ENCODE results near the gene FNDC3A. TPM values are rescaled to one million over a fixed set of nuclear protein-coding genes. Genes with fewer than 3 reads are reported as not detected.

The FNDC3A gene
- total and polyA plus RNA-seq, 12 donors = 24.4 to 91.2 (median 62.4) TPM

DNA sequence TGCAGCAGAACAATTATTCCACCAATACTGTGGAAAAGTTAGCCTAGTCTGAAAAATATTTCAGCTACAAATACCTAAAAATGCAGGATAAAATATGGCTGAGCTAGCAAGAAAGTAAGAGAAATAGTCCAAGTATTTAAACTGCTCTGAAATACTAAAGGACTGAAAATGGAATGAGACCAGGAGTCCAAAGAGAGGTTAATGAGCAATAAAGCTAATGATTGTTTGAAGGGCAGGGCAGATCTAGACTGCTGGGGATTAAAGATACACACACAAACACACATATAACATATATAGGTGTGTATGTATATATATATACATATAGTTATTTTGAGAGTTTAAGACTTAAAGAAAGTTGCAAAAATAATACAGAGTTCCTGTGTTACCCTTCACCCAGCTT, 269.4 kb downstream of the FNDC3A start:
- H3K27ac ChIP-seq = no peak overlapping the region
- intact Hi-C loops (cut with DNase I) = no loop called here
- TF ChIP-seq POLR2A (IDR thresholded peaks at IDR 0.05) = no peak
- TF ChIP-seq, protein P1, sequence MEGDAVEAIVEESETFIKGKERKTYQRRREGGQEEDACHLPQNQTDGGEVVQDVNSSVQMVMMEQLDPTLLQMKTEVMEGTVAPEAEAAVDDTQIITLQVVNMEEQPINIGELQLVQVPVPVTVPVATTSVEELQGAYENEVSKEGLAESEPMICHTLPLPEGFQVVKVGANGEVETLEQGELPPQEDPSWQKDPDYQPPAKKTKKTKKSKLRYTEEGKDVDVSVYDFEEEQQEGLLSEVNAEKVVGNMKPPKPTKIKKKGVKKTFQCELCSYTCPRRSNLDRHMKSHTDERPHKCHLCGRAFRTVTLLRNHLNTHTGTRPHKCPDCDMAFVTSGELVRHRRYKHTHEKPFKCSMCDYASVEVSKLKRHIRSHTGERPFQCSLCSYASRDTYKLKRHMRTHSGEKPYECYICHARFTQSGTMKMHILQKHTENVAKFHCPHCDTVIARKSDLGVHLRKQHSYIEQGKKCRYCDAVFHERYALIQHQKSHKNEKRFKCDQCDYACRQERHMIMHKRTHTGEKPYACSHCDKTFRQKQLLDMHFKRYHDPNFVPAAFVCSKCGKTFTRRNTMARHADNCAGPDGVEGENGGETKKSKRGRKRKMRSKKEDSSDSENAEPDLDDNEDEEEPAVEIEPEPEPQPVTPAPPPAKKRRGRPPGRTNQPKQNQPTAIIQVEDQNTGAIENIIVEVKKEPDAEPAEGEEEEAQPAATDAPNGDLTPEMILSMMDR (IDR thresholded peaks at IDR 0.05) = no peak
- H3K4me3 ChIP-seq = no peak overlapping the region
- H3K36me3 ChIP-seq (replicated peaks in 1 of 2) = no peaks in the 10 kb centered on the region
- H3K4me1 ChIP-seq (replicated peaks in 1 of 2) = peaks cover 10 to 14% of the 10 kb centered on the region in 2 donors
- H3K9me3 ChIP-seq (replicated peaks in 1 of 3) = no peaks in the 10 kb centered on the region
- DNase-seq = no peak
- H3K27me3 ChIP-seq = no peaks in the 10 kb centered on the region

GRCh38 chr13:49246850-49247642, 271.3 kb downstream of the FNDC3A start:
- Histone ChIP-seq H3K27me3 (no peaks in the 10 kb centered on the region), H3K4me1 (replicated peaks in 1 of 2) (peaks cover 10 to 21% of the 10 kb centered on the region in 2 donors), H3K36me3 (replicated peaks in 1 of 2) (no peaks in the 10 kb centered on the region), H3K27ac (peak overlapping the region; percentile 80 to 99 (median 96)), H3K9me3 (replicated peaks in 1 of 3) (no peaks in the 10 kb centered on the region), H3K4me3 (peak overlapping the region; percentile 76 to 94 (median 93))
- DNase-seq = no peak
- WGBS, 4 donors = 24% methylated on average over 4 of the region's 4 CpGs
- intact Hi-C loops (cut with DNase I) = no loop called here
- TF ChIP-seq POLR2A (IDR thresholded peaks at IDR 0.05) = no peak
- TF ChIP-seq, protein P1 (IDR thresholded peaks at IDR 0.05) = no peak

GRCh38 chr13:49247643-49248621, 272.2 kb downstream of the FNDC3A start, which contains the start of gene CDADC1:
Gene CDADC1, plus strand, starts transcription at chr13:49247925. Its CDS starts 113 bp downstream, at chr13:49248038.
- no peaks in the 10 kb centered on the region for H3K27me3 ChIP-seq
- H3K27ac ChIP-seq = peak within 1 kb of the TSS; percentile 80 to 99 (median 96)
- TF ChIP-seq, protein P1 (IDR thresholded peaks at IDR 0.05) = peak in 1 of 6 experiments; percentile 1
- peak; percentile 83 to 94 for TF ChIP-seq POLR2A (IDR thresholded peaks at IDR 0.05)
- peak; percentile 98 to 99 (median 99) for DNase-seq
- 0 to 1% (median 1%) methylated on average over 43 to 56 of the region's 56 CpGs for WGBS, 4 donors
- no peaks in the 10 kb centered on the region for H3K36me3 ChIP-seq (replicated peaks in 1 of 2)
- no peaks in the 10 kb centered on the region for H3K9me3 ChIP-seq (replicated peaks in 1 of 3)
- H3K4me3 ChIP-seq = peak within 1 kb of the TSS; percentile 76 to 94 (median 93)
- peaks cover 10 to 21% of the 10 kb centered on the region in 2 donors for H3K4me1 ChIP-seq (replicated peaks in 1 of 2)
- intact Hi-C loops (cut with DNase I) = no loop called here

DNA sequence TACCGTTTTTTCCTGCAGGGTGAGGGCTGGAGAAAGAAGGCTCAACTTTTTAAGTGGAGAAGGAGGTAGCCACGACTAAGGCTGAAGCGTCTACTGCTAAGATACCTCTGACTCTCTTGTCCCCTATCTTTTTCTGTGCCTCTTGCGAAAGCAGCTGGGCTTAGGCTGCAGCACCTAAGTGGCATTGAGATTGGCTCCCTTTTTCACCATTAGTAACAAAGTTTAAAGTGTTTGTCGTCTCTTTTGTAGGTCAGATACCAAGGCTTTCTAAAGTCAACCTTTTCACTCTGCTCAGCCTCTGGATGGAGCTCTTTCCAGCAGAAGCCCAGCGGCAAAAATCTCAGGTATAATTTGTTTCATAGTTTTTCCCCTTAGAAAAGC, 272.9 kb downstream of the FNDC3A start:
- H3K4me3 ChIP-seq = peak overlapping the region; percentile 76 to 94 (median 93)
- H3K27ac ChIP-seq = peak overlapping the region; percentile 80 to 99 (median 96)
- peak in 1 of 7 donors; percentile 32 for DNase-seq
- no peaks in the 10 kb centered on the region for H3K27me3 ChIP-seq
- peaks cover 10 to 21% of the 10 kb centered on the region in 2 donors for H3K4me1 ChIP-seq (replicated peaks in 1 of 2)
- H3K9me3 ChIP-seq (replicated peaks in 1 of 3) = no peaks in the 10 kb centered on the region
- WGBS, 4 donors = 1 to 3% (median 3%) methylated on average over 6 of the region's 6 CpGs
- TF ChIP-seq POLR2A (IDR thresholded peaks at IDR 0.05) = peak in 1 of 2 donors; percentile 46
- TF ChIP-seq, protein P1 (IDR thresholded peaks at IDR 0.05) = no peak
- no peaks in the 10 kb centered on the region for H3K36me3 ChIP-seq (replicated peaks in 1 of 2)
- intact Hi-C loops (cut with DNase I) = no loop called here
